RWPE1 (cell line): ENCODE results near the gene WEE1.
A peak's percentile ranks its signal among the peaks of the same experiment; 100 is the strongest.

ENCODE experiments used
- CTCF ChIA-PET: fragments of 350-600 bp; sonication (Branson Sonifier 250); formaldehyde crosslinking; extraction: SDS; loops from one replicate; lab custom pipeline; 2021; lab: Yijun Ruan, JAX
- POLR2A ChIA-PET: fragments of 400-600 bp; formaldehyde crosslinking; extraction: SDS; loops from one replicate; lab custom pipeline; 2020; ENCODE audit warnings: antibody characterized with exemption; ENCODE audit not compliant: low non-redundant PET; lab: Yijun Ruan, JAX
- DNase-seq: peaks from one replicate; pipeline ENCODE4 v3.0.0; 2012; ENCODE audit warnings: low spot score
- H3K27ac ChIP-seq: fragments of 450-650 bp; 2 replicates; pipeline ENCODE4 v1.5.1; 2017
- CTCF ChIP-seq: fragments of 450-650 bp; conservative IDR thresholded peaks from 2 replicates; pipeline ENCODE4 v1.5.1; 2017; ENCODE audit warnings: low read depth, mild to moderate bottlenecking

Gene WEE1

GRCh38 chr11:9580894-9581293 lies 7.4 kb downstream of the WEE1 start:
- ChIA-PET POLR2A (no interaction called here), CTCF (no interaction called here)
- no peak for TF ChIP-seq CTCF

GRCh38 chr11:9581556-9582161 lies 8.2 kb downstream of the WEE1 start:
- DNase-seq: no peak
- H3K27ac ChIP-seq: no peak overlapping the region
- ChIA-PET POLR2A (no interaction called here), CTCF (no interaction called here)
- no peak for TF ChIP-seq CTCF

More at GRCh38 chr11:9580894-9581293, 7.4 kb downstream of the WEE1 start:
- no peak for DNase-seq
- peak overlapping the region; percentile 11; the same call in 1 of the 2 replicates for H3K27ac ChIP-seq

- no peak for DNase-seq
- ChIA-PET POLR2A (no interaction called here), CTCF (interaction anchor here (0.9 kb wide), 1 partner anchor 23 kb away, joined by 3 read pairs; no protein-coding TSS in a partner anchor)
- H3K27ac ChIP-seq: no peak overlapping the region
- TF ChIP-seq CTCF: no peak
These were observed 17.2 kb downstream of the WEE1 start for GRCh38 chr11:9590717-9591116.

GRCh38 chr11:9594267-9595046 lies 21.0 kb downstream of the WEE1 start:
- ChIA-PET CTCF (no interaction called here), POLR2A (no interaction called here)
- no peak overlapping the region for H3K27ac ChIP-seq
- DNase-seq: no peak
- no peak for TF ChIP-seq CTCF

GRCh38 chr11:9596926-9597464 lies 23.5 kb downstream of the WEE1 start:
- ChIA-PET CTCF (interaction anchor here (0.8 to 1.6 kb wide), 2 partner anchors 16 to 1509 kb away, joined by 5 to 7 read pairs; no protein-coding TSS in a partner anchor), POLR2A (no interaction called here)
- no peak for DNase-seq
- no peak for TF ChIP-seq CTCF
- no peak overlapping the region for H3K27ac ChIP-seq

- ChIA-PET CTCF (interaction anchor here (1.8 kb wide), 1 partner anchor 13 kb away, joined by 9 read pairs; no protein-coding TSS in a partner anchor), POLR2A (no interaction called here)
- no peak for DNase-seq
- TF ChIP-seq CTCF: no peak
- H3K27ac ChIP-seq: no peak overlapping the region
These were observed 26.7 kb downstream of the WEE1 start for GRCh38 chr11:9600166-9600565.
